Cardiac fibroblast (primary cell): ENCODE results near the gene HES6.

Experiments used
- DNase-seq, 2 donors: peaks; one replicate each; pipeline versions ENCODE4 v3.0.0 to v3.0.0-alpha.2; 2010; ENCODE audit warnings: low read depth in 2 of 2
- H3K4me3 ChIP-seq, 2 donors: replicated peaks in 1 of 2; 1 replicate in 1 of 2; 2 replicates in 1 of 2; pipeline ENCODE4 v1.5.1; 2011; ENCODE audit warnings: low read depth in 2 of 2, low read length in 2 of 2, mild to moderate bottlenecking in 2 of 2, moderate library complexity in 1 of 2
- CTCF ChIP-seq: IDR thresholded peaks from one replicate; pipeline ENCODE4 v1.5.1; 2011; ENCODE audit warnings: low read depth, mild to moderate bottlenecking, low read length, inconsistent platforms

The HES6 gene

GRCh38 chr2:238264072-238264460, 24.2 kb upstream of the HES6 start:
- no peak for DNase-seq
- no peak overlapping the region for H3K4me3 ChIP-seq
- TF ChIP-seq CTCF: no peak

GRCh38 chr2:238263204-238264071, 23.6 kb upstream of the HES6 start:
- peak; percentile 96 to 97 for DNase-seq
- peak; percentile 78 for TF ChIP-seq CTCF
- no peak overlapping the region for H3K4me3 ChIP-seq

GRCh38 chr2:238262496-238263122, 22.8 kb upstream of the HES6 start:
- no peak for DNase-seq
- no peak overlapping the region for H3K4me3 ChIP-seq
- TF ChIP-seq CTCF: no peak

GRCh38 chr2:238261718-238262375, 22.0 kb upstream of the HES6 start:
- TF ChIP-seq CTCF: no peak
- DNase-seq: no peak

GRCh38 chr2:238260883-238261282, 21.0 kb upstream of the HES6 start:
- H3K4me3 ChIP-seq: no peak overlapping the region
- no peak for TF ChIP-seq CTCF
- no peak for DNase-seq

More at GRCh38 chr2:238261718-238262375, 22.0 kb upstream of the HES6 start:
- no peak overlapping the region for H3K4me3 ChIP-seq

- peak; percentile 22 for TF ChIP-seq CTCF
- no peak overlapping the region for H3K4me3 ChIP-seq
- no peak for DNase-seq
These were observed 19.5 kb upstream of the HES6 start for GRCh38 chr2:238259061-238260020.
